ENCODE data around the gene RCL1.
"Not testable (repeated sequence)": the region's sequence is repeated elsewhere in the genome, so short reads cannot be mapped to it uniquely, and the experiment has no call there.

Gene RCL1

DNA sequence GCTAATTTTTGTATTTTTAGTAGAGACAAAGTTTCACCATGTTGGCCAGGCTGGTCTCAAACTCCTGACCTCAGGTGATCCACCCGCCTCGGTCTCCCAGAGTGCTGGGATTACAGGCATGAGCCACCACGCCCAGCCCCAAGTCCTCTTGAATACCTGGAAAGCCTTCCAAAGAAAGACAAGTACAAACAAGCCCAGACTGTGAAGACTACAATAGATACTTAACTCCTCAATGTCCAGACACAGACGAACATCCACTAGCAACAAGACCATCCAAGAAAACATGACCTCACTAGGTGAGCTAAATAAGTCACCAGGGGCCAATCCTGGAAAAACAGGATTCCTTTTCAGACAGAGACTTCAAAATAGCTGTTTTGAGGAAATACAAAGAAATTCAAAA, 9.6 kb upstream of the RCL1 start:
- DNase-seq, result not testable (repeated sequence)

DNA sequence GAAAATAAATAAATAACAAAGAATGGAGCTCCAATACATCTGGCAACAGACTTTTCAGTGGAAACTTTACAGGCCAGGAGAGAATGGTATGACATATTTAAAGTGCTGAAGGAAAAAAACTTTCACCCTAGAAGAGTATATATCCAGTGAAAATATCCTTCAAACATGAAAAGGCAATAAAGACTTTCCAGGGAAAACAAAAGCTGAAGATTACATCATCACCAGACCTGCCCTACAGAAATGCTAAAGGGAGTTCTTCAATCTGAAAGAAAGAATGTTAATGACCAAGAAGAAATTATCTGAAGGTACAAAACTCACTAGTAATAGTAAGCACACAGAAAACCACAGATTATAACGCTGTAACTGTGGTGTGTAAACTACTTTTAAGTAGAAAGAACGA, 8.3 kb upstream of the RCL1 start:
- DNase-seq, result no peak

DNA sequence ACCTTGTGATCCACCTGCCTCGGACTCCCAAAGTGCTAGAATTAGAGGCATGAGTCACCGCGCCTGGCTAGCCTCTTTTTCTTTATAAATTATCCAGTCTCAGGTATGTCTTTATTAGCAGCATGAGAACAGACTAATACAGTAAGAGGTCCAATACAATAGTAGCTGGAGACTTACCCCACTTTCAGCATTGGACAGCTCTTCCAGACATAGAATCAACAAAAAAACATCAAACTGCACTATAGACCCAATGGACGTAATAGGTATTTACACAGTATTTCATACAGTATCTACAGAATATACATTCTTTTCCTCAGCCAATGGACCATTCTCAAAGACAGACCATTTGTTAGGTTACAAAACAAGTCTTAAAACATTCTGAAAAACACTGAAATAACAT, 6.1 kb upstream of the RCL1 start:
- no peak for DNase-seq

DNA sequence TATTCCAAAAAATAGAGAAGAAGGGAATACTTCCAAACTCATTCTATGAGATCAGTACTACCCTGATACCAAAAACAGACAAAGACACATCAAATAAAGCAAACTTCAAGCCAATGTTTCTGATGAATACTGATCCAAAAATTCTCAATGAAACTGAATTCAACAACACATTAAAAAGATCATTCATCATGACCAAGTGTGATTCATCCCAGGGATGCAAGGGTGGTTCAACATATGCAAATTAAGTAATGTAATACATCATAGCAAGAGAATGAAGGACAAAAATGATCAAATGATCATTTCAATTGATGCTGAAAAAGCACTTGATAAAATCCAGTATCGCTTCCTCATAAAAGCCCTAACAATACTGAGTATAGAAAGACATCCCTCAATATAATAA, 4.9 kb upstream of the RCL1 start:
- no peak for DNase-seq

DNA sequence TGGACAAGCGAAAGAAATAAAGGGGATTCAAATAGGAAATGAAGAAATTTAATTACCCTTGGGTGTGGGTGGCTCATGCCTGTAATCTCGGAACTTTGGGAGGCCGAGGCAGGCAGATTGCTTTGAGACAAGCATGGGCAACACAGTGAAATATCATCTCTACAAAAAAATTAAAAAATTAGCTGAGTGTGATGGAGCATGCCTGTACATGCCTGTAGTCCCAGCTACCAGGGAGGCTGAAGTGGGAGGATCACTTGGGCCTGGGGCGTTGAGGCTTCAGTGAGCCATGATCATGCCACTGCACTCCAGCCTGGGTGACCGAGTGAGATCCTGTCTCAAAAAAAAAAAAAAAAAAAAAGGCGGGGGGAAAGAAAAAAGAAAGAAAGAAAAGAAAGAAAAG, 4.0 kb upstream of the RCL1 start:
- DNase-seq, result no peak

DNA sequence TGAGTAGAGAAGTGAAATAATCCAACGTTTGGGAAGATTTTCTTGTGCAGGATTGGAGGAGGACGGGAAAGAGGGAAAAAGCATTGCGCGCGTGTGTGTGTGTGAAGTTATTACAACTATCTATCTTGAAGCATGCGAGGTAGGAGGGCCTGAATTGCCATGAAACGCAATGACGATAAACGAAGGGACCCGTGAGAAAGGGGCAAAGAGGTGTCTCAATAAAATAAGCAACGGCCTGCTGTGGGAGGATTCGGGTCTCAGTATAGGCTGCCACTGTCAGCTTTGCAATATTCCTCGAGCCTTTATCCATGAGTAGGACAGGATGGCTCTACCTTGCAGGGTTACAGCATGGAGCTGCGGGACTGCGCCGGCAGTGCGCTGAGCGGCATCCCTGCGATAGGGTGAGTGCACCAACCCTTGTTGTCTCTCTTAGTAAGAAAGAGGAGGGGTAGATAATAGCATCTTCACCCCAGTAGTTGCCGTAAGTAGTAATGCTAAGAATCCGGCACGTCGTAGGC, 631 bp upstream of the RCL1 start:
- DNase-seq, result no peak

DNA sequence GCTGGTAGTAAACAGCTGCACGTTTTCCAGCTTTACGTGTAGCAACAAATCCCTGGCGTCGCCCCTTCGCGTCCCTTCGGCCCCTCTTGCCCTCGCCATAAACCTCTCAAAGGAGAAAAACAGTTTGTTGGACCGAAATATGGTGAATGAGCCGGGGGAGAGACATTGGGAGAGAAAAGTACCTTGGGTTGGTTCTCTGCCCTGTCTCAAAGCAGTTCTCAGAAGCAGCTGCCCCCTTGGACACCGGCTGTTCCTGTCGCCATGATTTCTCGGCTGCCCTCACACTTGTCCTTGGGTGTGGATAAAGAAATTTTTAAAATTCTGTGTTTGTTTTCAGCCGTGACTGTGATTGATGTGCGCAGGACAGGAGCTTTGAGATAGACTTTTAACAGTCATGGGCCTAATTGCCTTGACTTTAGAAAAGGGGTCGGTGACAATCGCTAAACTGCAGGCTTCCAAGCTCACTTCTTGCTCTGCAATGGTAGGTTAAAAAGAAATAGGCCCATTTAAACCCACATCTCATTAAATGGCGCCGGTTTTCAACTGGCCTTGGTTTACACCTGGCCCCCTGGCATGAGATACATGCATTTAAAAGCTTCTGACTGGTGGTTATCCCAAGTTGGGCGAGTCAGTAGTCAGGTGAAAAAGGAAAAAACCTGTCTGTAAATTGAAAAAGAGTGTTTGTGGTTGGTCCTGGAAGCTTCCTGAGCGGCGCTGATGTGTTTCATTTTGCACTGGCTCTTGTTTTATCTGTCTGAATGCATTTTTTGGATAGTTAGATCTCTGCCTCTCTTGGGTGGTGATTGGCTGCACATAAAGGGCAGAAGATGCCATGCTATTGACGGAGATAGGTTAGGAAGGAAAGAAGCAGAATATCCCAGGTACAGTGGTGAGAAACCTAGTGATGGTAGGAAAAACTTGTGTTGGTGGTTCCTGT, 983 bp downstream of the RCL1 start:
- DNase-seq, result peak; percentile 10

DNA sequence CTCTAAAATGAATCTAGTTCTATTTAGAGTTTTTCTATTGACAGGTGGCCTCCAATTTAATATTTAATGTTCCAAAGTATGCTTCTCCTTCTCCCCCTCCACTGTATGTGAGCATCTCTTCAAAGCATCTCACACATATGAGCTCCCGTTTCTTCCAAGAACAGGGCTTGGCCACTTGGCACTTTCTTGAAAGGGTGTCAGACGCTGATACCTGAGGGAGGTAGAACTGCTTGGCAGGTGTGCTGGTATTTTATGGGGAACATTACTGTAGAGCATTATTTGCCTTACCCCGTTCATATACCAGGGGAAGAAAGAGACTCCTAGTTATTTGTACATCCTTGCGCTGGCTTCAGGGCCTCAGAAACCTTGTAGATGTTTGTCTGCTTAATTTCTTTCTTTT, 1.9 kb downstream of the RCL1 start:
- no peak for DNase-seq

DNA sequence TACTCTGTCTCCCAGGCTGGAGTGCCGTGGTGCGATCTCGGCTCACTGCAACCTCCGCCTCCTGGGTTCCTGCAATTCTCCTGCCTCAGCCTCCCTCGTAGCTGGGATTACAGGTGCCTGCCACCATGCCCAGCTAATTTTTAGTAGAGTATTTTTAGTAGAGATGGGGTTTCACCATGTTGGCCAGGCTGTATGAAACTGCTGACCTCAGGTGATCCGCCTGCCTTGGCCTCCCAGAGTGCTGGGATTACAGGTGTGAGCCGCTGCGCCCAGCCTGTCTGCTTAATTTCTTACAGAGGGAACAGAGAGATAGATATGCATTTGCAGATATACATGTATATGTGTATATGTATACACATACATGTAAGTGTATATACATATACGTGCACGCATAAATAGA, 2.4 kb downstream of the RCL1 start:
- DNase-seq, result not testable (repeated sequence)

DNA sequence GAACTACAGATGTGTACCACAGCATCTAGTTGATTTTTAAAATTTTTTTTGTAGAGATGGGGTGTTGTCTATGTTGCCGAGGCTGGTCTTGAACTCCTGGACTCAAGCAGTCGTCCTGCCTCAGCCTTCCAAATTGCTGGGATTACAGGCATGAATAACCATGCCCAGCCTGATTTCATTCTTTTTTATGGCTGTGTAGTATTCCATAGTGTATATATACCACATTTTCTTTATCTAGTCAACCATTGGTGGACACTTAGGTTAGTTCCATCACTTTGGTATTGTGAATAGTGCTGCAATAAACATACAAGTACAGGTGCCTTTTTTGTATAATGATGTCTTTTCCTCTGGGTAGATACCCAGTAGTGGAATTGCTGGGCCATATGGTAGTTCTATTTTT, 3.8 kb downstream of the RCL1 start:
- DNase-seq, result no peak

DNA sequence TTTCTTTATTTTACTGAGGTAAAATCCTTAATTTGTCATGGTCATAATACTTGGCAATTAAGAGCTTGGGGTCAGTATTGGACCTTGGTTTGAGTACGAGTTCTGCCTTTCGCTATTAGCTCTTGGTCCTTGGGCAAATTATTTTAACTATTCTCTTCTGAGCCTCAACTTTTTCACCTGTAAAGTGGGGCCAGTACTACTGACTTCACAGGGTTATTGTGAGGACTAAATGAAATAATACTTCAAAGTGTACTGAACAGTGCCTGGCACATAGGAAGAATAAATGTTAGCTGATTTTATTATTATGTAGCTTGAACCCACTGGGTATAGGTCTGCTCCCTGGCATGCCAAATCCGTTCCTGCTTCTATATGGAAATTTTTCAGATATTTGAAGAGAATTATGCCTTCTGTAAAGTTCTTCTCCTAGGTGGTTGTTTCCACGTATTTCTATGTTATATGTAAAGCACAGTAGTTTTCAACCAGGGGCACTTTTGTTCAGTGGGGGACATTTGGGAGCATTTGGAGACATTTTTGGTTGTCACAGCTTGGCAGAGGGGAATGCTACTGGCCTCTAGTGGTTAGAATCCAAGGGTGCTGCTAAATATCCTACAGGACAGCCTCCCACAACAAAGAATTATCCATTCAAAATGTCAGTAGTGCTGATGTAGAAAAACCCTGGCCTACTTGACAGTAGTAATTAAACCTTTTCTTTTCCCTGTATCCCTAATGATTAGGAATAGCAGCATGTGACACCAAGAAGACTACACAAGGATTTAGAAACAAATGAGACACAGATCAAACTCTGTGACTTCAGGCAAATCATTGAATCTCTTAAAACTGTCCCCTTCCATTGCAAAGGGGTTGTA, 4.5 kb downstream of the RCL1 start:
- peak; percentile 3 for DNase-seq

DNA sequence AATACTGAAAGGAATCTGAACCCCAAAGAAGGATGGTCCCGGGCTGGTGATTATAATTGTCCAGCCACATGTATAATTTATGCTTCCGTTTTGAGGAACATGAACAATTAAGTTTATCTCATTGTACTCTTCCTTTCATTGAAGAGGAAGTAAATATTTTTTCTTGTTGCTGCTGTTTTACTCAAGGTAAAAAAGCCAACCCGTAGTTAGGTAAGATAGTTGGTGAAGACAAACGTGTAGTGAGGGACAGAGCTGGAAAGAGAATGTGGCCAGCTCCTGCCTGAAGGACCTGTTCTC, 5.1 kb downstream of the RCL1 start:
- DNase-seq, result no peak

DNA sequence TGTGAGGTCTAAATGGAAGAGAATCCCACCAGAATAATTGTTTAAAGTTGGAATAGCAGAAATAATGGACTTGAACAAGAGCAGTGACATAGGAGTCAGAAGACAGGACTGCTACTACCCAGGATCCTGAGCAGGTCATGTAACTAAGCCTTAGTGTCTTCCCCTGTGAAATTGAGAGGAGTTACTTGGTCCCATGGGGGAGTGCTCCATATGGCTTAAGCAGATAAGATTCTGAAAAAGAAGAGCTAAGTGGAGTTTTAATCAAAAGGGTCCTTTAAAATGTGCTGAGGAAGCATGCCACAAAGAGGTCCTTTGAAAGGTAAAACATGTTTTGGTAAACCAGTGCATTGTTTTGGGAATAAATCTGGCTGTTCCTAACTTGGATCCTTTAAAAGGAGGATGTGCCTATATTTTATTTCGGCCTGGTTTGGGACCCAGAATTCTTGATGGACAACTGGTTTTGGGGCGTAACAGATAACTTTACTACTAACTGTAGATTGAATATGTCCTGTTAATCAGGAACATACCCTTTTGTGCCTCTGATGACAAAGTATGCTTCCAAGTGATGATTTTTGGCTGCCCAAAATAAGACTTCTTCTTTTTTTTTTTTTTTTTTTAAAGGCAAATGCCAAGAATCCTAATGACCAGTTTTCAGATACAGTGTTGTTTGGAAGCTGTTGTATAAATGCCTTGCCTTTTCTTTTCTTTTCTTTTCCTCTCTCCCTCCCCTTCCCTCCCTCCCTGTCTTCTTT, 5.7 kb downstream of the RCL1 start:
- no peak for DNase-seq

DNA sequence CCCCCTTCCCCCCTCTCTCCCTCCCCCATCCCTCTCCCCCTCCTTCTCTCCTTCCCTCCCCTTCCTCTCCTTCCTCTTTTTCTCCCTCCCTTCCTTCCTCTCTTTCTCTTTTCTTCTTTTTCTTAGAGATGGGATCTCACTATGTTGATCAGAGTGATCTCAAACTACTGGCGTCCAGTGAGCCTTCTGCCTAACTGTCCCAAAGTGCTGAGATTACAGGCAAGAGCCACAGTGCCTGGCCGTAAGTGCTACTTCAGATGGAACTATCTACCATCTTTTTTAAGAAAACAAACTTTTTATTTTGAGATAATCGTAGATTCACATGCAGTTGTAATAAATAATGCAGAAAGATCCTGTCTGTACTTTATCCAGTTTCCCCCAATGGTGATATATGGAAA, 6.3 kb downstream of the RCL1 start:
- DNase-seq, result no peak

DNA sequence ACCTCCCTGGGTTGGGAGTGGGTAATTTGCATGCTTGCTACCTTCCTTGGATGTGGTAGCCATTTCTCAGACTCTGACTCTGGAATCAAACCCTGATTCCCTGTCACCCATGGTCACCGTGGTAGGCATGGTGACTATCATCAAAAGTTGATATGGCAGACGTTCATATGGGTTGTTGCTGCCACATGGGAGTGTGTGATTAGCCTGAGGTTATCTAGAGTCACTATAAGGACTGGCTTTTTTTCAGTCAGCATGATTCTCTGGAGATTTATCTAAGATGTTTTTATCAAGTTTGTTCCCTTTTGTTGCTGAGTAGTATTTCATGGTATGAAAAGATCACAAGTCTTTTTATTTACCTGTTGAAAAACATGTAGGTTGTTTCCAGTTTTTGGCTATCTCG, 7.0 kb downstream of the RCL1 start:
- DNase-seq, result no peak

DNA sequence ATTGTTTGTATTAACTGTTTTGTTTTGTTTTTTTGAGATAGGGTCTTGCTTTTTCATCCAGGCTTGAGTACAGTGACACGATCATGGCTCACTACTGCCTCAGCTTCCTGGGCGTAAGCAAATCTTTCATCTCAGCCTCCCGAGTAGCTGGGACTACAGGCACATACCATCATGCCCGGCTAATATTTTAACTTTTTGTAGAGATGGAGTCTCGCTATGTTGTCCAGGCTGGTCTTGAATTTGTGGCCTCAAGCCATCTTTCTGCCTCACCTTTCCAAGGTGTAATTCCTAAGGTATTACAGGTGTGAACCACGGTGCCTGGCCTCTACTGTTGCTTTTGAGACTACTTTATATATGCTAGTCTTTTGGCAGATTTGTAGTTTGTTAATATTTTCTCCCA, 8.4 kb downstream of the RCL1 start:
- DNase-seq, result no peak

DNA sequence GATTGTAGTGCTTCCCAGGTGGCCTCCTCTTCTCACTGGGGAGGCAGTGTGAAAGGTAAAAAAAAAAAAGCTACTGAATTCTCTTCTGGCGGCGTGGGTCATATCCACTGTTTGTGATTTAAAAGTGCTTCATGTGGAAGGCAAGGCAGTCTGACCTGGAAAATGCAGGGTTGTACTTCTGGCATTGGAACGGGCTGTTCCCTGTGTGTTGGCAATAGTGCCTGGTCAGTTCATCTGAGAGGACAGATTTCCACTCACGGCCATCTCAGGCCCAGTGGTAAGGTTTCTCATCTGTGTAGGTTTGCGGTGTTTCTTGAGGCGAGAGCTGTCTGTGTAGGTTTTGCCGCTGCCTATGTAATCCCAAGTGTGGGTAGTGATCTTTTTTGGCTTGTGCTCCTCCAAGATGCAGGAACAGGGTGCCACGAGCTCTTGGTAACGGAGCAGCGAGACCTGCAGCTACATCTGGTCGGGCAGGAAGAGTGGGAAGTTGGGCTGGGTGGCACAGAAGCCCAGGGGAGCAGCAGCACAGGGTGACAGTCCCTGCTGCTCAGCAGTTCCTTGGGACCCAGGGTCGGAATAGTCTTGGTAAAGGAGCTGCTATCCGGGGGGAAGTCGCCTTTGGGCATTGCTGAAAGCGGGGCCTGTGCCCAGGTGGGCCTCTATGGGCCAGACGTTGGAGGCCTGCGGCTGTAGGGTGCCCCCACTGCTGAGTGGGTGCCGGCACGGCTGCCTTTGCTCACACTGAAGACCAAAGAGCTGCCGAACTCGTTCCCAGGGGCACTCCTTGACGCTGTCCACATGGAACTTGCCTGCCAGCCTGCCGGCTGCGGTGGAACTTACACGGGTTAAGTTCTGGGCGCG, 11.2 kb downstream of the RCL1 start:
- no peak for DNase-seq

DNA sequence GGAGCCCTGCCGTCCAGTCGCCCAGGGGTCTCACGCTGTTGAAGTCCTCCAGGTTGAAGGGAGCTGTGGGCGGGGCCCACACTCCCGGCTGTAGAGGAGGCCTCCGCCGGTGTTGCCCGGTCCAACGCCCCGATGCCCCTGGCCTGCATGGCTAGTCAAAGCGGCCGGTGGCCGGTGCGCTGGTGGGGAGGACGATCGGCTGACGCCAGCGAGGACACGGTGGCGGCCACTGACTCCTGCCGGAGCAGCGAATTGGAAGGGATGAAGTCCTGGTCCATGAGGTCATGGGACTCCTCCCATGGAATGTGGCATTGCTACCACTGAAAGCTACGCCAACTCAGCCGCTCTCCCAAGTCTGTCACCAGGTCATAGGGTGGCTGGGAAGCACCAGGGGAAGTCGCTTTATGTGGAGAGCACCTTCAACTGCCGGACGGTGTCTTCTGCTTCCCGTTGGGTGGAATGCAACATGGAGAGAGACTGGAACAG, 11.8 kb downstream of the RCL1 start:
- no peak for DNase-seq

DNA sequence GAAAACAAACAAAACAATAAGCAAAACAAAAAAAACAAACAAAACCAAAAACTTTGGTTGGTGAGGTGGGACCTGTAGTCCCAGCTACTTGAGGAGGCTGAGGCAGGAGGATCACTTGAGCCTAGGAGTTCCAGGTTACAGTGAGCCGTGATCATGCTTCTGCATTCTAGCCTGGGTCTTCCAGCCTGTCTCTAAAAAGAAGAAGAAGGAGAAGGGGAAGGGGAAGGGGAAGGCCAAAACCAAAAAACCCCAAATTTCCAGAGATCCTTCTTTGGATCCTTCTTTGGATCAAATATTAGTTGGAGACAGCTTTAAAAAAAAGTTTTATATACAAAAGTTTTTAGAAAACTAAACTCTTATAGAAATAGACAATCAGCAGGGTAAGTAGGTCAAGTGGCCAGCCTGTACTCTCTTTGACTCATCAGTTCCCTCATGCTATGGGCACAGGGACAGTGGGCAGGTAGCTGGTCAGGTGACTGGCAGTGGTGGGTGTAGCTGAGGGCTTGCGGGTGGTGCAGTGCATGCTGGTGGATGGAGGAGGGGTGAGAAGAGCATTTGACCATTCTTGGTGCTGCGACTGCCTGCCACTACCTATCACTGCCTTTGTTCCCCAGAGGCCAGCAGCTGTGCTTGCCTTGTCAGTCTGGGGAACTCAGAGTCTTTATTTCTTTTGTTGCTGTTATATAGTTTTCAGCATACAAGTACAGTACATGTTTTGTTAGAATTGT, 12.6 kb downstream of the RCL1 start:
- no peak for DNase-seq

DNA sequence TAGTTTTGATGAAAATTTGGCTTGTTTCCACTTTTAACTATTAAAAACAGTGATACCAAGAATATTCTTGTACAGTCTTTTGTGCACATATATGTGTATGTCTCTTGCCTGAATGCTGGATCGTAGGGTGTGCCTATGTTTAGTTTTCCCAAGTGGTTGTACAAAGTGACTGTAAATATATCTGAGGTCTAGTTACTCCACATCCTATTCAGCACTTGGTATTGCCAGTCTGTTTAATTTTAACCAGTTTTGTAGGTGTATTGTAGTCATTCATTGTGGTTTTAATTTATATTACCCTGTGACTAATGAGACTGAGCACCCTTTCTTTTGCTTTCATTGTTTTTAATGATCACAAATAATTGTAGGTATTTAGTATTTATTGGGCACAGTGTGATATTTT, 17.8 kb downstream of the RCL1 start:
- DNase-seq, result no peak

DNA sequence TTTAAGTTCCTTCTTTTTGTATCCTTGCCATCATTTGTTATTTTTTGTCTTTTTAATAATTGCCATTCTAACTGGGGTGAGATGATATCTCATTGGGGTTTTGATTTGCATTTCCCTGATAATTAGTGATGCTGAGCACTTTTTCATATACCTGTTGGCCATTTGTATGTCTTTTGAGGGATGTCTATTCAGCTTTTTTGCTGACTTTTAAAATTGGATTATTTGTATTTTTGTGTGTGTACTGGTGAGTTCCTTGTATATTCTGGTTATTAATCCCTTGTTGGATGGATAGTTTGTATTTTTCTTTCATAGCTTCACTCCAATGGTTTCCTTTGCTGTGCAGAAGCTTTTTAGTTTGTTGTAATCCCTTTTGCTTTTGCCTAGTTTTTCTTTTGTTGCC, 19.1 kb downstream of the RCL1 start:
- no peak for DNase-seq

DNA sequence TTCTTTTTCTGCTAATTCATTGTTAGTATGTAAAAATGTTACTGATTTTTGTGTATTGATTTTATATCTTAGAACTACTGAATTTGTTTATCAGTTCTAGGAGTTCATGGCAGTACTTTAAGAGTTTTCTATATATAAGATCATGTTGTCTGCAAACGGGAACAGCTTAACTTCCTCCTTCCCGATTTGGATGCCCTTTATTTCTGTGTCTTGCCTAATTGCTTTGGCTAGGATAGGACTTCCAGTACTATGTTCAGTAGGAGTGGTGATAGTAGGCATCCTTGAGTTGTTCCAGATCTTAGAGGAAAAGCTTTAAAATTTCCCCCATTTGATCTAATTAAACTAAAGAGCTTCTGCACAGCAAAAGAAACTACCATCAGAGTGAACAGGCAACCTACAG, 20.1 kb downstream of the RCL1 start:
- DNase-seq, result no peak
